HFFc6 (cell line): ENCODE results near the gene OR51V1. TPM values are rescaled to one million over a fixed set of nuclear protein-coding genes. Genes with fewer than 3 reads are reported as not detected.

Experiments used
- DNase-seq: peaks from one replicate; pipeline ENCODE4 v3.0.0-alpha.2; 2018
- H3K27ac Mint-ChIP-seq: 2 replicates; pipeline ENCODE4 v1.8.0; 2020; ENCODE audit warnings: mild to moderate bottlenecking, mixed read lengths
- H3K27me3 Mint-ChIP-seq: 2 replicates; pipeline ENCODE4 v1.8.0; 2021; ENCODE audit warnings: mild to moderate bottlenecking, moderate library complexity, mixed read lengths; ENCODE audit not compliant: insufficient read depth
- H3K36me3 Mint-ChIP-seq: 2 replicates; pipeline ENCODE4 v1.8.0; 2021; ENCODE audit warnings: low read depth, mixed read lengths
- H3K4me1 Mint-ChIP-seq: 2 replicates; pipeline ENCODE4 v1.8.0; 2020; ENCODE audit warnings: low read depth, mixed read lengths
- H3K4me3 Mint-ChIP-seq: 2 replicates; pipeline ENCODE4 v1.8.0; 2020; ENCODE audit warnings: mild to moderate bottlenecking, moderate library complexity, mixed read lengths
- H3K9me3 Mint-ChIP-seq: 2 replicates; pipeline ENCODE4 v1.8.0; 2020; ENCODE audit warnings: mild to moderate bottlenecking, mixed read lengths
- total RNA-seq, 6 experiments: library from RNA; stranded (reverse); fragmentation: NEBNext Ultra II Directional; extraction: Animal tissue kit (Norgen Biotek cat#: 25700); gene quantifications; 2 replicates in 1 of 6; 3 replicates in 5 of 6; pipeline ENCODE4 v1.2.3, GENCODE V29; 2021
- TF ChIP-seq, protein P1 (sequence below): fragments of 200-600 bp; sonication (generic); IDR thresholded peaks from 2 replicates; pipeline ENCODE4 v1.5.0; 2021; ENCODE audit warnings: antibody characterized with exemption, mild to moderate bottlenecking

Gene OR51V1
- total RNA-seq, 6 experiments from 2014 or later, result not detected

DNA sequence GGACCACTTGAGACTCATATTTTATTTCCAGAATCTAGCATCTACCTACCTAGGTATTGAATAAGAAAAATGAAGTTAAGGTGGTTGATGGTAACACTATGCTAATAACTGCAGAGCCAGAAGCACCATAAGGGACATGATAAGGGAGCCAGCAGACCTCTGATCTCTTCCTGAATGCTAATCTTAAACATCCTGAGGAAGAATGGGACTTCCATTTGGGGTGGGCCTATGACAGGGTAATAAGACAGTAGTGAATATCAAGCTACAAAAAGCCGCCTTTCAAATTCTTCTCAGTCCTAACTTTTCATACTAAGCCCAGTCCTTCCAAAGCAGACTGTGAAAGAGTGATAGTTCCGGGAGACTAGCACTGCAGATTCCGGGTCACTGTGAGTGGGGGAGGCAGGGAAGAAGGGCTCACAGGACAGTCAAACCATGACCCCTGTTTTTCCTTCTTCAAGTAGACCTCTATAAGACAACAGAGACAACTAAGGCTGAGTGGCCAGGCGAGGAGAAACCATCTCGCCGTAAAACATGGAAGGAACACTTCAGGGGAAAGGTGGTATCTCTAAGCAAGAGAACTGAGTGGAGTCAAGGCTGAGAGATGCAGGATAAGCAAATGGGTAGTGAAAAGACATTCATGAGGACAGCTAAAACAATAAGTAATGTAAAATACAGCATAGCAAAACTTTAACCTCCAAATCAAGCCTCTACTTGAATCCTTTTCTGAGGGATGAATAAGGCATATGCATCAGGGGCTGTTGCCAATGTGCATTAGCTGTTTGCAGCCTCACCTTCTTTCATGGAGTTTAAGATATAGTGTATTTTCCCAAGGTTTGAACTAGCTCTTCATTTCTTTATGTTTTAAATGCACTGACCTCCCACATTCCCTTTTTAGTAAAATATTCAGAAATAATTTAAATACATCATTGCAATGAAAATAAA, 24.3 kb upstream of the OR51V1 start:
- no peaks in the 10 kb centered on the region for H3K9me3 Mint-ChIP-seq
- H3K27ac Mint-ChIP-seq, result no peak overlapping the region

DNA sequence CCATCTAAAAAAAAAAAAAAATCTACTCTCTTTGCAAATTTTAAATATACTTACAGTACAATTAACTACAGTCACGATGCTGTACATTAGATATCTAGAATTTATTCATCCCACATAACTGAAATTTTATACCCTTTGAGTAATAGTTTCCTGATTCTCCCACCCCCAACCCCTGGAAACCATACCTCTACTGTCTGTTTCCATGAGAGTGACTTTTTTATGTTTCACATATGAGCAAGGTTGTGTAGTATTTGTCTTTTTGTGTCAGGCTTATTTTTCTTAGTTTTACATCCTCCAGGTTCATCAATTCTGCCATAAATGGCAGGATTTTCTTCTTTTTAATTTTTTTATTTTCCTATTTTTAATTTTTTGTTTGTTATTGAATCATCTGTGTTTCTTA, 23.2 kb upstream of the OR51V1 start:
- Mint-ChIP-seq H3K27me3 (no peaks in the 10 kb centered on the region; the same call in 1 of the 2 replicates), H3K4me1 (peaks cover 14% of the 10 kb centered on the region), H3K9me3 (no peaks in the 10 kb centered on the region), H3K36me3 (no peaks in the 10 kb centered on the region), H3K27ac (no peak overlapping the region), H3K4me3 (no peak overlapping the region)
- TF ChIP-seq, protein P1, sequence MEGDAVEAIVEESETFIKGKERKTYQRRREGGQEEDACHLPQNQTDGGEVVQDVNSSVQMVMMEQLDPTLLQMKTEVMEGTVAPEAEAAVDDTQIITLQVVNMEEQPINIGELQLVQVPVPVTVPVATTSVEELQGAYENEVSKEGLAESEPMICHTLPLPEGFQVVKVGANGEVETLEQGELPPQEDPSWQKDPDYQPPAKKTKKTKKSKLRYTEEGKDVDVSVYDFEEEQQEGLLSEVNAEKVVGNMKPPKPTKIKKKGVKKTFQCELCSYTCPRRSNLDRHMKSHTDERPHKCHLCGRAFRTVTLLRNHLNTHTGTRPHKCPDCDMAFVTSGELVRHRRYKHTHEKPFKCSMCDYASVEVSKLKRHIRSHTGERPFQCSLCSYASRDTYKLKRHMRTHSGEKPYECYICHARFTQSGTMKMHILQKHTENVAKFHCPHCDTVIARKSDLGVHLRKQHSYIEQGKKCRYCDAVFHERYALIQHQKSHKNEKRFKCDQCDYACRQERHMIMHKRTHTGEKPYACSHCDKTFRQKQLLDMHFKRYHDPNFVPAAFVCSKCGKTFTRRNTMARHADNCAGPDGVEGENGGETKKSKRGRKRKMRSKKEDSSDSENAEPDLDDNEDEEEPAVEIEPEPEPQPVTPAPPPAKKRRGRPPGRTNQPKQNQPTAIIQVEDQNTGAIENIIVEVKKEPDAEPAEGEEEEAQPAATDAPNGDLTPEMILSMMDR, result no peak
- no peak for DNase-seq

More for the DNA sequence above, 24.3 kb upstream of the OR51V1 start:
- no peak for DNase-seq
- Mint-ChIP-seq H3K4me3 (no peak overlapping the region), H3K36me3 (no peaks in the 10 kb centered on the region), H3K4me1 (peaks cover 14% of the 10 kb centered on the region), H3K27me3 (no peaks in the 10 kb centered on the region)
- TF ChIP-seq, protein P1, result no peak

DNA sequence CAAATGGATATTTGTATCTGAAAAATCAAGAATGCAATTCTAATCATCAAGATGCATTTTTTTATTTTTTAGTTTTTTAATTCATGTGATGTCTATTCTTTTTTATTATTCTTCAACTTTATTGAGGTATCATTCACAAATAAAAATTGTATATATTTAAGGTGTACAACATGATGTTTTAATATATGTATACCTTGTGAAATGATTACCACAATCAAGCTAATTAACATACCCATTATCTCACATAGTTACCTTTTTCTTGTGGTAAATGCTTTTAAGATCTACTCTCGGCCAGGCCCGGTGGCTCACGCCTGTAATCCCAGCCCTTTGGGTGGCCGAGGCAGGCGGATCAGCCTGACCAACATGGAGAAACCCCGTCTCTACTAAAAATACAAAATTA, 22.7 kb upstream of the OR51V1 start:
- Mint-ChIP-seq H3K36me3 (no peaks in the 10 kb centered on the region), H3K27ac (no peak overlapping the region), H3K4me3 (no peak overlapping the region), H3K4me1 (peaks cover 13% of the 10 kb centered on the region), H3K9me3 (no peaks in the 10 kb centered on the region), H3K27me3 (no peaks in the 10 kb centered on the region; the same call in 1 of the 2 replicates)
- TF ChIP-seq, protein P1, result no peak
- DNase-seq, result no peak

DNA sequence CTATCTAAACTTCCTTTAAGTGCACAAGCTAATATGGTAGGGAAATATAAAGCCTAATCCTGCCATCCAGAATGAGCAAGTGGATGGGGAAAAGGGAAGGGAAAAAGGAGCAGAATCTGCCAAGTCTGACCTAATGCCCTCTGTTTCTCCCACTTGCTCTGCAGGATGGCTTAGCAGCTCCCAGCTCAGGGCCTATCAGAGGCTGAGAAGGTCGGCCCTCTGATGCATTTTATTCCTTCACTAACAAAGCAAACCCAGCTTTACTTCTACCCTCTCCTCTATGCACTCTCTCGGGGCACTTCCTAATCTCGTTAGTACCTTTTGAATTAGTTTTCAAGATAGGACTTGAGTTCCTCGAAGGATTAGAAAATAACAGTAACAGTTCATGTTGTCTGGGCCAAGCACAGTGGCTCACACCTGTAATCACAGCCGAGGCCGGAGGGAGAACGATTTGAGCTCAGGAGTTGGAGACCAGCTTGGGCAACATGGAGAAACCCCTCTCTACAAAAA, 9.9 kb upstream of the OR51V1 start:
- Mint-ChIP-seq H3K27ac (no peak overlapping the region), H3K4me1 (peaks cover 17% of the 10 kb centered on the region; the same call in 1 of the 2 replicates), H3K9me3 (no peaks in the 10 kb centered on the region), H3K27me3 (no peaks in the 10 kb centered on the region), H3K36me3 (no peaks in the 10 kb centered on the region), H3K4me3 (no peak overlapping the region)
- DNase-seq, result no peak
- TF ChIP-seq, protein P1, result no peak

DNA sequence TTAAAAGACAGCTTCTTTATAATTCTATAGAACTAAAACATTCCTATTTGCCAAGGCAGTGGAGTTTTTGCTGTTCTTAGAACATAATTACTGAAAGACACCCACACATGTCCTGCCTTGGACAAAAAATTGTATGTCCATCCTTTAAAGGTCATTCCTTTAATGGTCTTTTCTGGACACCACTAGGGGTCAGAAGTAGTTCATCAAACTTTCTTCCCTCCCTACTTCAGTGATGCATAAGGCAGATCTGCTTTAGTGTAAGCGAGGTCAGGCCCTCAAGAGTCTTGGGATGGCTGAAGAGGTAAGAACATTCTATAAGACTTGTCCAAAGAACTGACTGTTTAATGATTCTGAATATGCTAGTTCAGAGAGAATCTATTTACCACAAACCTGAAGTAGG, 4.3 kb upstream of the OR51V1 start:
- H3K4me1 Mint-ChIP-seq, result peaks cover 45% of the 10 kb centered on the region
- H3K36me3 Mint-ChIP-seq, result no peaks in the 10 kb centered on the region
- H3K9me3 Mint-ChIP-seq, result no peaks in the 10 kb centered on the region
- DNase-seq, result peak; percentile 75
- no peak overlapping the region for H3K27ac Mint-ChIP-seq
- TF ChIP-seq, protein P1, result peak; percentile 87
- no peaks in the 10 kb centered on the region for H3K27me3 Mint-ChIP-seq
- H3K4me3 Mint-ChIP-seq, result no peak overlapping the region
